ENCODE measurements around the gene ALDH2.

GRCh38 chr12:111858186-111858585 lies 91.5 kb downstream of the ALDH2 start:
- TF ChIP-seq, protein P1, sequence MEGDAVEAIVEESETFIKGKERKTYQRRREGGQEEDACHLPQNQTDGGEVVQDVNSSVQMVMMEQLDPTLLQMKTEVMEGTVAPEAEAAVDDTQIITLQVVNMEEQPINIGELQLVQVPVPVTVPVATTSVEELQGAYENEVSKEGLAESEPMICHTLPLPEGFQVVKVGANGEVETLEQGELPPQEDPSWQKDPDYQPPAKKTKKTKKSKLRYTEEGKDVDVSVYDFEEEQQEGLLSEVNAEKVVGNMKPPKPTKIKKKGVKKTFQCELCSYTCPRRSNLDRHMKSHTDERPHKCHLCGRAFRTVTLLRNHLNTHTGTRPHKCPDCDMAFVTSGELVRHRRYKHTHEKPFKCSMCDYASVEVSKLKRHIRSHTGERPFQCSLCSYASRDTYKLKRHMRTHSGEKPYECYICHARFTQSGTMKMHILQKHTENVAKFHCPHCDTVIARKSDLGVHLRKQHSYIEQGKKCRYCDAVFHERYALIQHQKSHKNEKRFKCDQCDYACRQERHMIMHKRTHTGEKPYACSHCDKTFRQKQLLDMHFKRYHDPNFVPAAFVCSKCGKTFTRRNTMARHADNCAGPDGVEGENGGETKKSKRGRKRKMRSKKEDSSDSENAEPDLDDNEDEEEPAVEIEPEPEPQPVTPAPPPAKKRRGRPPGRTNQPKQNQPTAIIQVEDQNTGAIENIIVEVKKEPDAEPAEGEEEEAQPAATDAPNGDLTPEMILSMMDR (IDR thresholded peaks at IDR 0.05) = no peak
- no peak for TF ChIP-seq POLR2A (IDR thresholded peaks at IDR 0.05)
